ENCODE data around the gene PSMD2. TPM values are rescaled to one million over a fixed set of nuclear protein-coding genes. Genes with fewer than 3 reads are reported as not detected.
A peak's percentile ranks its signal among the peaks of the same experiment; 100 is the strongest.

PSMD2 gene
- total RNA-seq (100 to 1,000 TPM; 119 to 214 TPM), polyA plus RNA-seq (100 to 1,000 TPM in 1 of 2 donors, 10 to 100 TPM in 1; 78.7 to 222 TPM)
- long read RNA-seq, donor 1, transcript PSMD2-201 (21 exons, 3,449 nt): major isoform, 26 of 27 reads
- long read RNA-seq, donor 1, partial matches to known transcripts: 0 of 27 reads
- long read RNA-seq, donor 1, other reads (novel, unspliced or antisense): 0 of 27 reads
- long read RNA-seq, donor 2, partial matches to known transcripts: 5 of 9 reads
- long read RNA-seq, donor 2, other reads (novel, unspliced or antisense): 0 of 9 reads
- long read RNA-seq, donor 3, transcript PSMD2-201 (21 exons, 3,449 nt): major isoform, 9 of 15 reads
- long read RNA-seq, donor 3, partial matches to known transcripts: 5 of 15 reads
- long read RNA-seq, donor 3, other reads (novel, unspliced or antisense): 0 of 15 reads
- long read RNA-seq, donor 4, partial matches to known transcripts: 6 of 10 reads
- long read RNA-seq, donor 4, other reads (novel, unspliced or antisense): 0 of 10 reads
- long read RNA-seq, donor 5, transcript PSMD2-201 (21 exons, 3,449 nt): major isoform, 20 of 34 reads
- long read RNA-seq, donor 5, partial matches to known transcripts: 9 of 34 reads
- long read RNA-seq, donor 5, other reads (novel, unspliced or antisense): 0 of 34 reads

DNA sequence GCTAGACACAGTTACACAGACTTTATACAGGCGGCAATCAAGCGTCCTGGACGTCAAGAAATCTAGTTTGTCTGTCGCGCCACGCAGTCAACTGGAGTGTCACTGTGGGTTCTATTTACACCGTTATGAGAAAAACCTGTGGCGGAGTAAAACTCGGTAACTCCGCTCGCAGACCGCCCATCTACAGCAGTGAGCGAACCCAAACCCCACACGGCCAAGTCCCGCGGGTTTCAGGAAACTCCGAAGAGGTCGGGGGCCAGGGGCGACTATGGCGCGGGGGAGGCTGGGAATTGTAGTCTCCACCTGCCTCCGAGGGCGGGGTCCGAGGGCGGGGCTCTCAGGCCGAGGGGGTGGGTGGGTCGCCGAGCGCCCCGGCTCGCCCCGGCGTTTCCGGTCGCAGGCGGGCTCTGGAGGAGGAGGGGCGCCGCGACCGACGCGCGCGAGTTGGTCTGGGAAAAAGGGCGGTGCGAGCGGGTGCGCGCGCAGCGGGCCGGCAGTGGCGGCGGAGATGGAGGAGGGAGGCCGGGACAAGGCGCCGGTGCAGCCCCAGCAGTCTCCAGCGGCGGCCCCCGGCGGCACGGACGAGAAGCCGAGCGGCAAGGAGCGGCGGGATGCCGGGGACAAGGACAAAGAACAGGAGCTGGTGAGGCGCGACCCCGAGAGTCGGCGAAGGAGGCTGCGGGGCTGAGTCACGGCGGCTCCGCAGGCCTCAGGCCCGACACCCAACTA lies at the start of gene PSMD2:
Gene PSMD2, plus strand, starts transcription at position 483 of the 729 bp plus-strand sequence. Its CDS starts 26 bp downstream, at position 509.
- Histone ChIP-seq H3K4me1 (ENCODE audit: control insufficient read depth in 5 of 5, insufficient read depth in 5 of 5, low read length in 5 of 5) (peaks cover 0 to 7% (median 4%) of the 10 kb centered on the region in 5 donors), H3K27me3 (ENCODE audit: control insufficient read depth in 3 of 3, insufficient read depth in 3 of 3, low read length in 2 of 3) (peaks cover 0 to 4% (median 0%) of the 10 kb centered on the region in 3 donors), H3K4me3 (peak within 1 kb of the TSS; percentile 100), H3K9me3 (ENCODE audit: control insufficient read depth in 4 of 4, insufficient read depth in 3 of 4, low read length in 3 of 4) (no peaks in the 10 kb centered on the region), H3K36me3 (ENCODE audit: control insufficient read depth in 4 of 4, insufficient read depth in 4 of 4, low read length in 4 of 4) (peaks cover 22 to 37% (median 24%) of the 10 kb centered on the region in 4 donors), H3K9ac (ENCODE audit: insufficient read depth in 1 of 2, low read length in 2 of 2) (peak within 1 kb of the TSS; percentile 85 to 95), H3K27ac (ENCODE audit: low read depth in 1 of 2, low read length in 1 of 2) (peak within 1 kb of the TSS; percentile 80 to 91)
- ATAC-seq (ENCODE audit: insufficient read depth, low FRiP score): peak; percentile 99
- TF ChIP-seq, protein P1, sequence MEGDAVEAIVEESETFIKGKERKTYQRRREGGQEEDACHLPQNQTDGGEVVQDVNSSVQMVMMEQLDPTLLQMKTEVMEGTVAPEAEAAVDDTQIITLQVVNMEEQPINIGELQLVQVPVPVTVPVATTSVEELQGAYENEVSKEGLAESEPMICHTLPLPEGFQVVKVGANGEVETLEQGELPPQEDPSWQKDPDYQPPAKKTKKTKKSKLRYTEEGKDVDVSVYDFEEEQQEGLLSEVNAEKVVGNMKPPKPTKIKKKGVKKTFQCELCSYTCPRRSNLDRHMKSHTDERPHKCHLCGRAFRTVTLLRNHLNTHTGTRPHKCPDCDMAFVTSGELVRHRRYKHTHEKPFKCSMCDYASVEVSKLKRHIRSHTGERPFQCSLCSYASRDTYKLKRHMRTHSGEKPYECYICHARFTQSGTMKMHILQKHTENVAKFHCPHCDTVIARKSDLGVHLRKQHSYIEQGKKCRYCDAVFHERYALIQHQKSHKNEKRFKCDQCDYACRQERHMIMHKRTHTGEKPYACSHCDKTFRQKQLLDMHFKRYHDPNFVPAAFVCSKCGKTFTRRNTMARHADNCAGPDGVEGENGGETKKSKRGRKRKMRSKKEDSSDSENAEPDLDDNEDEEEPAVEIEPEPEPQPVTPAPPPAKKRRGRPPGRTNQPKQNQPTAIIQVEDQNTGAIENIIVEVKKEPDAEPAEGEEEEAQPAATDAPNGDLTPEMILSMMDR (IDR thresholded peaks at IDR 0.05; ENCODE audit: control extremely low read depth, extremely low read depth): no peak
- 0% methylated on average over 58 to 78 of the region's 78 CpGs for WGBS, 2 donors
- peak; percentile 98 to 99 (median 99) for DNase-seq

DNA sequence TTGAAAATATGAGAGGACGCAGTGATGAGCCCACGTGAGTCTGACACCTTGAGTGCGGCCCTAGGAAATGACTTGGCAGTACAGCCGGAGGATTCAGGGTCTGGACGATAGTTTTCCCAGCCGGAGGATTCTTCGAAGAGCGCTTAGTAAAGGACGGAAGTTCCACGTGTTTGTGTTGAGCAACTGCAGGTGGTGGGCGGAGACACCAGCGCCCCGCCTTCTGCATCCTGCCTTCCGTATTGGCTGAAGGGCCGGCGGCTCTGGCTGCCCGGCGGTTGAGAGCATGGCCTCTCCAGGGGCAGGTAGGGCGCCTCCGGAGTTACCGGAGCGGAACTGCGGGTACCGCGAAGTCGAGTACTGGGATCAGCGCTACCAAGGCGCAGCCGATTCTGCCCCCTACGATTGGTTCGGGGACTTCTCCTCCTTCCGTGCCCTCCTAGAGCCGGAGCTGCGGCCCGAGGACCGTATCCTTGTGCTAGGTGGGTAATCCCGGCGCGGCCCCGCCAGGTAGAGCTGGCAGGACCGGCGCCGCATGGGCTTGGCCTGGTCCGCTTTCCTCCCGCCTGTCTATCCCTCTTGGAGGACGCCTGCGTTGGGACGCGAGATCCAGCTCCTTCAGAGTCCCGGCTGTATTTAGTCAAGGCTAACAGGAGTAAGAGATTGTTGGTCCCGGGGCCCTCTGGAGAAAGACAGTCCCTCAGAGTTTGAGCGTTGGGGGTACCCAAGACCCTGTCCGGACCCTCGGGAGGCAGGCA lies 49.5 kb upstream of the PSMD2 start, which contains the start of gene EEF1AKMT4:
Gene EEF1AKMT4, plus strand, starts transcription at position 261 of the 755 bp plus-strand sequence. Its CDS starts 23 bp downstream, at position 284.
- TF ChIP-seq, protein P1 (IDR thresholded peaks at IDR 0.05; ENCODE audit: control extremely low read depth, extremely low read depth): peak; percentile 17
- H3K4me1 ChIP-seq (ENCODE audit: control insufficient read depth in 5 of 5, insufficient read depth in 5 of 5, low read length in 5 of 5): peaks cover 0 to 13% (median 3%) of the 10 kb centered on the region in 5 donors
- WGBS, 2 donors: 0% methylated on average over 54 of the region's 54 CpGs
- peak within 1 kb of the TSS; percentile 39 to 75 for H3K9ac ChIP-seq (ENCODE audit: insufficient read depth in 1 of 2, low read length in 2 of 2)
- no peaks in the 10 kb centered on the region for H3K27me3 ChIP-seq (ENCODE audit: control insufficient read depth in 3 of 3, insufficient read depth in 3 of 3, low read length in 2 of 3)
- DNase-seq (peak; percentile 95 to 98 (median 96)), ATAC-seq (ENCODE audit: insufficient read depth, low FRiP score) (peak; percentile 96)
- peak within 1 kb of the TSS; percentile 100 for H3K4me3 ChIP-seq
- no peaks in the 10 kb centered on the region for H3K9me3 ChIP-seq (ENCODE audit: control insufficient read depth in 4 of 4, insufficient read depth in 3 of 4, low read length in 3 of 4)
- H3K36me3 ChIP-seq (ENCODE audit: control insufficient read depth in 4 of 4, insufficient read depth in 4 of 4, low read length in 4 of 4): peaks cover 0 to 13% (median 7%) of the 10 kb centered on the region in 4 donors
- peak within 1 kb of the TSS; percentile 87 to 91 for H3K27ac ChIP-seq (ENCODE audit: low read depth in 1 of 2, low read length in 1 of 2)

DNA sequence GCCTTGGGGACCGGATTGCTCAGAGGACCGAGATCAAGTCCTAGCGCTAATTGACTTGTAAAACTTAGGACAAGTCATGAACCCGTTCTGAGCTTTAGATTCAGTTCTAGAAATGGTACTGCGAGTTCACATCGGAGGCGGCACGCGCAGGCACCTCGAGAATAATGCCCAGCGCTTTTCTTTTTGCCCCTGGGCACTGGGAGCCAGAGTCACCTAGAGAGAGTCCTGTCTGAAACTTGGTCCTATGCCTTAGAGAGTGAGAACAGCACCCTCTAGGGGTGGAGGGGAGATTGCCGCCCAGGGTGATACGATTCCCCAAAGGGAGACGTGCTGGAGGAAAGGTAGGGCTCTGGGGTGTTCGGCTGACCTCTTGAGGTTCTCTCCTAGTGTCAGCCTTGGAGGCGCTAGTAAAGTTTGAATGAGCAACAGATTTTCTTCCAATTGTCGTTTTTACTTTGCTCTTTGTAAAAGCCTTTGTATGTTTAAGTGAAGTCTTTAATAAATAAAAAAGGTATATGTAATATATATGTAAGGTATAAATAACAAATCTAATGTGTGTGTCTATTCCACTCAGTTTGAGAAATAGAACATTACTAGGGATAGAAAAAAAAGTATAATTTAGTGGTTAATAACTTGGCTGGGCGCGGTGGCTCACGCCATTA lies 48.7 kb upstream of the PSMD2 start:
- 13 to 15% methylated on average over 20 of the region's 20 CpGs for WGBS, 2 donors

More for the DNA sequence above, 48.7 kb upstream of the PSMD2 start:
- H3K9me3 ChIP-seq (ENCODE audit: control insufficient read depth in 4 of 4, insufficient read depth in 3 of 4, low read length in 3 of 4): no peaks in the 10 kb centered on the region
- TF ChIP-seq, protein P1 (IDR thresholded peaks at IDR 0.05; ENCODE audit: control extremely low read depth, extremely low read depth): peak; percentile 78
- peaks cover 0 to 6% (median under 1%) of the 10 kb centered on the region in 4 donors for H3K36me3 ChIP-seq (ENCODE audit: control insufficient read depth in 4 of 4, insufficient read depth in 4 of 4, low read length in 4 of 4)
- no peaks in the 10 kb centered on the region for H3K27me3 ChIP-seq (ENCODE audit: control insufficient read depth in 3 of 3, insufficient read depth in 3 of 3, low read length in 2 of 3)
- DNase-seq (peak; percentile 78 to 81 (median 81)), ATAC-seq (ENCODE audit: insufficient read depth, low FRiP score) (peak; percentile 83)
- H3K27ac ChIP-seq (ENCODE audit: low read depth in 1 of 2, low read length in 1 of 2): peak overlapping the region in 1 of 2 donors; percentile 71
- peak overlapping the region; percentile 80 for H3K4me3 ChIP-seq
- peaks cover 0 to 13% (median 3%) of the 10 kb centered on the region in 5 donors for H3K4me1 ChIP-seq (ENCODE audit: control insufficient read depth in 5 of 5, insufficient read depth in 5 of 5, low read length in 5 of 5)
- H3K9ac ChIP-seq (ENCODE audit: insufficient read depth in 1 of 2, low read length in 2 of 2): peak overlapping the region in 1 of 2 donors; percentile 39
